GM19372 (cell line): ENCODE measurements around the gene PAX8.

Experiments
- ATAC-seq: cut with Tn5 transposase; IDR thresholded peaks from one replicate; pipeline ENCODE4 v1.9.1; 2021; ENCODE audit warnings: mild to moderate bottlenecking, low read depth, moderate library complexity; ENCODE audit not compliant: unreplicated experiment

Gene PAX8

DNA sequence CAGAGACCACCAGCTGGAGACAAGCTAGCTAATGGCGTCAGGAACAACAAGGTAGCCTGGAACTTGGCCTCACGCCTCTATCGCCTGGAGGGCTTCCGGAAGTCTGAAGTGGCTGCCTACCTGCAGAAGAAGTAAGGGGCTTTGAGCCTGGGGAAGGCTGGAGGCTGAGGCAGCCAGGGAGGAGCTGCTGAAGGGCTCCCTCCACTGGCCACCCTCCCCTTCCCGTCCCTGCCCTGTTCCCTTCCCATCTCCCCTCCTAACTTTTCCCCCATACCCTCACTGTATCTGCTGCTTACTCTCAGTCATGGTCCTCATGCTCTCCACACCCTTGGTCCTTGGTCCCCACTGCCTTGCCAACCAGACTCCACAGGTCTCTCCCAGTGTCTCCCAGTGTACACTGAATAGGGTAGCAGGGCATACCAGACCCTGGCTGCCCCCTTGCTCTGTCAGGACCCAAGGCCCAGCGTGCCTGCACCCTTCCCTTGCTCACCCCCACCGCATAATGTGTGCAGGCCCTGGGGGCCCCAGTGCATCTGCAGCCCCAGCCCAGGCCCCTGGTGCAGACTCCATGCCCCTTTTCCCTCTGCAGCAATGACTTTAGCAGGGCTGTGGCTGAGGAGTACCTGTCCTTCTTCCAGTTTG lies 86.1 kb downstream of the PAX8 start:
- ATAC-seq: no peak

DNA sequence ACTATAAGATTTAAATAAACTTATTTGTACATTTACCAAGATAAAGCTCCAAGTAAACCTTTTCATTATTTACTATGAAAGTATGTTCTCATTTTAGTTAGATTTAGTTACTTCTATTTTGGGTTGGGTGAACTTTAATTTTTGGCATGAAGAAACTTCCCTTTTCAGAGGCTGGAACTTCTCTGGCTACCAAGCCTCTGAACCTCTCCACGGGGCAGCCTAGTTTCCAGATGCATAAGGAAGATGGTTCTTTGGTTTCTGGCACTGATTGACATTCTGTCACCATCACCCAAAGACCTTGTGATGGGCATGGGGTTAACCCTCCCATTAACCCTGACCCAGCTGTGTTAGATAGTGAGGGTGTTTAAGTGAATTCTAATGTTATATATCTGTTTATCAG lies 87.8 kb downstream of the PAX8 start:
- ATAC-seq: no peak

DNA sequence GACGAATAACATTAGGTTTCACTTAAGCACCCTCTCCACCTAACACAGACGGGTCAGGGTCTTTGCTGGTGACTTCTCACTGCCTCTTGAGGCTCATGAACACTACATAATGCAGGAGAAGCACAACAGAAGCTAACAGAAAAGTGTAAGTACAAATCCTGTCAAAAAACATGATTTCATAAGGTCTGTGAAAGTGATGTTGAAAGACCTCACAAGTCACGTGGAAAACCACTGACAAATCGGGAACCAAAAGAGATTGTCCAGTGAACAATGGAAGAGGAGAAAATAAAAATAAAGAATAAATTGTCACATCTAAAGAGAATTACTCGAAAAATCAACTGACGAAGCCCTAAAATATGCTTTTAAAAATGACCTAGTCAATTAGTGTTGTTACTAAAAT lies 91.0 kb downstream of the PAX8 start:
- ATAC-seq: no peak

DNA sequence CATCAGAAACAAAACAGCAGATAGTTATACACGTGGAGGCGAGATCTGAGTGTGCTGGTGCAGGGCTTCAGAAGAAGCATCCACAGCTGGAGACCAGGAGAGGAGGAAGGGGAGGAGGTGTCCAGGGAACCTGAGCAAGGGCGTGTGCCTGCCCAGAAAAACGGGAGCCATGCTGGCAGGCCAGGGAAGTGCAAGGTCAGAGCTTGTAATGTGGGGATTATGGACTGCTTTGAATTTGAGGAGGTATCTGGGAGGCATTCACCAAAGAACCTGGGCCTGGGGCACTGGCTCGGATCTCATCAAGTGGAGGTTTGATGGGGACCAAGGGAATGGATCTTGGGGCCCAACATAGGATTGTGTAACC lies 92.3 kb downstream of the PAX8 start:
- ATAC-seq: no peak

DNA sequence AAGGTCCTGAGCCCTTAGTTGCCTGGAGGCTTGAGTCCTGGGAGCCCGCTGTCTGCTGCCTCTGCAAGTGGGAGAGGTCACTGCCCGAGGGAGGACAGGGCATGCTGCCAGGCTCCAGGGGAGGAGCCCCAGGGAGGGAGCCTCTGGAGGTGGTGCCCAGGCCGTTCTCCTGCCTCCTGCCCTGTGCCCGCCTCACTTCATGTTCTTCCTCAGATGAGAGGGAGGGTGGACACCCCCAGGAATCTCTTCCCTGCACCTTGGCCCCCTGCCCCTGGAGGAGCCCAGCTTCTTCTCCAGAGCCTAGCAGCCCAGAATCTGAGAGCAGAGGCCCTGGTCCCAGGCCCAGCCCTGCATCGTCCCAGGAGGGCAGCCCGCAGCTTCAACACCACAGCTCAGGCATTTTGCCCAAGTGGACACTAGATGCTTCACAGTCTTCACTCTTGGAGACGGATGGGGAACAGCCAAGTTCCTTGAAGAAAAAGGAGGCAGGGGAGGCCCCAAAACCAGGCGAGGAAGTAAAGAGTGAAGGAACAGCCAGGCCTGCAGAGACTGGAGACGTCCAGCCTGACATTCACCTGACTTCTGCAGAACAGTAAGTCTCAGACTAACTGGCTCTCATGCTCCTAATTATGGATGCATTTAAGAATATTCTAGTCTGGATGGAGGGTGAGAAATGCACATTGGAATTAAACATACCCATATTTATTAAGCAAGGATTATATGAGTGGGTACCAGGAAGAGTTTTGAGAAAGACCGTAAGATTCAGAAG lies 92.9 kb downstream of the PAX8 start:
- ATAC-seq: no peak

DNA sequence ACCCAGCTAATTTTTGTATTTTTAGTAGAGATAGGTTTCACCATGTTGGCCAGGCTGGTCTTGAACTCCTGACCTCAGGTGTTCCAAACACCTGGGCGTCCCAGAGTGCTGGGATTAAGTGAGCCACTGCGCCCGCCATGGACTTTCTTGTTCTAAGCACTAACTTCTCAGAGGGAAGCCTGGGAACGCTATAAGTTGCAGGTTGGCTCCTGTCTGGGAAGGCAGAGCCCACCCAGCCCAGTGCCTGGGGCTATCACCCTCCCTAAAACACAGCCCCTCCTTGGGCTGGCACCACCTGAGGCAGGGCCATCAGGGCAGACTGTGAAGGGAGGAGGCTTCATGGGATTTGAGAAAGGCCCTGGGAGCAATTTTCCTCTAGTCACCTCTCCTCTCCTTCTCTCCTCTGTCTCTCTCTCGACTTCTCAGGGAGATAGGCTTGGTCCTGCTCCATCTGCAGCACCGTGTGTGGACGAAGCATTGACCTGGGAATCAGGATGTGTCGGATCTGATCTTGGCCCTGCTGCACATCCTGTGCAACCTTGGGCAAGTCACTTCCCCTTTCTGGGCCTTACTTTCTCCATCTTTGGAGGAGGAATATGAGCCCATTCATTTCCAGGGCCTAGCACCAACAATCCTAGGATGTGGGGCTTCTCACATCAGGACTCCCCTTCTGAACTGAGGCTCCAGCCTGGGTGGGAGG lies 94.0 kb downstream of the PAX8 start:
- no peak for ATAC-seq

DNA sequence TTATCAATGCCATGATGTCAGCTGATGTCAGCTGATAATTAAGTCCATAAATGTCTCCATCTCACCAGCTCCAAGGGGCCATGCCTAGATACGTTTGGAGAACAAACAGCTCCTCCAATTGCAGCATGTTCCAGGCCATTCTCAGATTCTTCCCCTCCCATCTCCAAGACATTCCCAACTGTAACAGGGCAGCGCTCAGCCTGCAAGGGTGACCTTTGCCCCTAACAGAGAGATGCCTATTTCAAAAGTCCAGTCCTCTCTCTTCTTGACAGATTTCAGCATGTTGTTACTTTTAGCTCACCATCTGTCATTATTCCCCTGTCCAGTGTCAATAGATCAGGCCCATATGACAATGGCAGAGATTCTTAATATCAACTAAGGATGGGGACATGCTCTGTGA lies 95.0 kb downstream of the PAX8 start:
- ATAC-seq: no peak

DNA sequence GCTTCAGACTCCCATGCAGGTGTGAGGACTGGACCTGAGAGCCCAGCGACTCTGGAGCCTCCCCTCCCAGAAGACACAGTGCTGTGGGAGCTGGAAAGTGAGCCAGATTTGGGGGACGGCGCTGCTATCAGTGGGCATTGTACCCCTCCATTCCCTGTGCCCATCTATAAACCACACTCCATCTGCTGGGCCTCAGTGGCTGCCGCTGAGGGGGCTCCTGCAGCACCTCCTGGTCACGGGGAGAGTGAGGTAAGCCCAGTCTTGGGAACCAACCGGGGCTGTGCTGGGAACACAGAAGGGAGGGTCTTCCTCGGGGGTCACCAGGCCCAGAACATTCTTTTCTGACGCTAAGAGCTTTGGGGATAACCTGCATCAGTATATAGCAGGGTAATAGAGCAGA lies 95.5 kb downstream of the PAX8 start:
- ATAC-seq: no peak

DNA sequence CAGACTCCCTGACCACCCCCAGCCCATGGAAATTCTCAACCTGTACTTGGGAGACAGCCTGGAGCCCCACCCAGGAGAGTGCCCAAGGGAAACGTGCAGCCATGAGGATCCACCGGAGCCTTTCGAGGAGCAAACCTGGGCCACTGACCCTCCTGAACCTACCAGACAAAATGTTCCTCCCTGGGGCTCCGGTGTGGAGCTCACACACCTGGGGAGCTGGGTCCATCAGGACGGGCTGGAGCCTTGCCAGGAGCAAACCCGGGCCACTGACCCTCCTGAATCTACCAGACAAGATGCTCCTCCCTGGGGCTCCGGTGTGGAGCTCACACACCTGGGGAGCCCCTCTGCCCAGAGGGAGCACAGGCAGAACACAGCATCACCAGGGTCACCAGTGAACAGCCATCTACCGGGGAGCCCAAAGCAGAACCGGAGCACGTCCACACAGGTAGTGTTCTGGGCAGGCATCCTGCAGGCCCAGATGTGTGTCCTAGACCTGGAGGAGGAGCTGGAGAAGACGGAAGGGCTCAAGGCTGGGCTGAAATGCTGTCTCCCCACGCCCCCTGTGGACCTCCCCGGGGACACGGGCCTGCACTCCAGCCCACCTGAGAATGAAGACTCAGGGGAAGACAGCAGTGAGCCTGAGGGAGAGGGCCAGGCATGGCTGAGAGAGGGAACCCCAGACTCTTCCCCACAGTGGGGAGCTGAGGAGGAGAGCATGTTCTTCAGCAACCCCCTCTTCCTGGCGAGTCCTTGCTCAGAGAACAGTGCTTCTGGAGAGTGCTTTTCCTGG lies 96.1 kb downstream of the PAX8 start:
- ATAC-seq: no peak

DNA sequence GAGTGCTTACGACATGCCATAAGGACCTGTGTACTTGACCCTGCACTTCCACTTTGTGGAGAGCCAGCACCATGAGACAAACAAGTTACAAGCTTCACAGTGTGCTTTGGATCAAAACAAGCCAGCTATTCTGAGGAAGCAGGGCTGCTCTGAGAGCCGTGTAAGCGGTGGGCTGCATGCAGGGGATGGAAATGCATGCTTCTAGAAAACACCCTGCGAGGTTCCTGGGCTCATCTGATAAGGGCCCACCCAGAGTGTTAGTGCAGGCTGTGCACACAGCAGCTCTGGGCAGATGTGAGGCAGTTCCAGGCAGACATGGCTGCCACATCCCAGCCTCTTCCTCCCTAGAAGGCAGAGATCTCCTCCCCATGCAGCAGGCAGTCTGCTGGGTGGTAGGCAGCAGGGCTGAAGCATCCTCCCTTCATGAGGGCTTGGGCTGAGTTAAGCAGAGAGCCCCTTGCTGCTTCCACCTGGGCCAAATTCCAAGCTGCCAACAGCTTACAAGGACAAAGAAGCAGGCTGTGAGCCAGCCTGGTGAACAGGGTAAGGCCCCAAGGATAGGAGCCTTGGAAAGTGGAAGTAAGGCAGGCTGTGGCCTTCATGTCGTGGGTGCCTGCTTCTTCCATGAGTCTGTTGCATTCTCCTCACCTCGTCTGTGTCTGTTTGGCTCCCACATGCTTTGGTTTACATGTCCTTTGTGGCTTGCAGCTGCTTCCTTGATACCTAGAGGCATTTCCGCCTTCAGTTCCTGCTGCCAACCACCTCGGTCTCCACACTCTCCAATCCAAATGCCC lies 97.3 kb downstream of the PAX8 start:
- no peak for ATAC-seq

DNA sequence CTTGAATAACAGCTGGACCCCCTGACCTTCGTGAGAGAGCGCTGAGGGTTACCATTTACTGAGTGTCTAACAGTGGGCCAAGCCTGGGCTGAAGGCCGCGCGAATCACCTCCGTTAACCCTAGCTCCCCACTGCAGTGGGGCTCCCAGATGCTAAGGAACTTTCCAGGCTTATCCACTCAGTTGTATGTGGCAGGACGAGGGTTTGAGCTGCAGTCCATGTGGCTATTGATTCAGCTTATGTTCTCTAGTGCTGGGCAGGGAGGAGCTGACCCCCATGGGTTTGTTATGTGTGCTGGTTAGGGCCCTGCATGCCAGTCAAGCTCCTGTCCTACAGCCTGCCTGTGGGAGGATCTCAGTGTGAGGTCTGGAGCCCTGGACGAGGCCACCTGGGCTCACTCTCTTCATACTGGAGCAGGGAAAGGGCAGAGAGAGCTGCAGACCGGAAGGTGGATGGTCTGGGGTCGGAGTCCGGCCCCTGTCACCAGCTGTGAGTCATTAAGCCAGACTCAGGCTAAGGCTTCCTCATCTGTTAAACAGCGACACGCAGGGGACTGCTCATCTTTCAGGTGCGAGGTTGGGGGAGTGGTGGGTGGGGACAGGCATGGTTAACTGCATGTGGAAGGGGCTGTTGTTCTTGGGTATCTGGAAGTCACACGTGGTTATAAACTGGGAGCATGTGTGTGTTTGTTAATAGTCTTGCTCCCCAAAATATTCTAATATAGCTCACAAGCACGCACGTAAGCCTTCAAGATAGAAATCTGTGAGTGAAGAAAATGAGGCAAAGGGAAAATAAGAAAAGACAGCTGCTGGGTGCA lies 98.4 kb downstream of the PAX8 start:
- ATAC-seq: no peak

DNA sequence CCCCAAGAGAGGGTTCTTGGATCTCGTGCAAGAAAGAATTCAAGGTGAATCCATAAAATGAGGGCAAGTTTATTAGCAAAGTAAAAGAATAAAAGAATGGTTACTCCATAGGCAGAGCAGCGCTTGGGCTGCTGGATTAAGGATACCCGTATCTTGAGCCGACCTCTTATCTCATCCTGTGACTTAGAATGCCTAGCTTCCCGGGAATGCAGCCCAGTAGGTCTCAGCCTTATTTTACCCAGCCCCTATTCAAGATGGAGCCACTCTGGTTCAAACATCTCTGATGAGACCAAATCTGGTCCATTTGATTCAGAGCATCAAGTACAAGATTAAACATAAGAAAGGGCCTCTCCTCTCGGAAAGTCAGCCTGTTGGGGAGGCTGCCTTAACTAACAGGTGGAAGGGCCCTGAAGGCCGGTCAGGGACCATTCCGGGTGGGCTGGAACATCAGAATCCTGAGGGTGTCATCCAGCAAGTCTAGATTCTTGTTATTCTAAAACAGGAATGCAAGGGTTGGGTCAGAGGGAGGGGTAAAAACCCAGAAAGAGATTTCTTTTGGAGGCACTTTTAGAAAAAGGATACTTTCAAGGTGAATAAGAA lies 99.2 kb downstream of the PAX8 start:
- no peak for ATAC-seq

DNA sequence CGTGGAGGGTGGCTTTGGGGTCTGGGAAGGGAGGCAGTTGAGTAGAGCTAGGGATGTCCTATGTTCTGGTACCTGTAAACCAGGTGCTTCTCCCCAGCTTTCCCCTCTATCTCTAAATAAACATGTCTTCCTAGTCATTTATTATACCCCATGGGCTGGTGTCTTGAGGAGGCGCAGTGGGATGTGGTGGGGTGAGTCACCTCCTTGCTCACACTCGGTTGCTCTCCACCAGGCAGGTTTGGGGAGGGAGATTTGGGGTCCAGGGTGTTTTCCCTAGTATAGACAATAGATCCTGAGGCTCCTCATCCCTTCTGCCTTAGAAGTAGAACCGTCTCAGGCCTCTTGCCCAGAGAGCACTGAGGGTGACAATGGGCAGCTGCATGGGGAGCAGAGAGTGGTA lies 99.8 kb downstream of the PAX8 start:
- ATAC-seq: no peak

DNA sequence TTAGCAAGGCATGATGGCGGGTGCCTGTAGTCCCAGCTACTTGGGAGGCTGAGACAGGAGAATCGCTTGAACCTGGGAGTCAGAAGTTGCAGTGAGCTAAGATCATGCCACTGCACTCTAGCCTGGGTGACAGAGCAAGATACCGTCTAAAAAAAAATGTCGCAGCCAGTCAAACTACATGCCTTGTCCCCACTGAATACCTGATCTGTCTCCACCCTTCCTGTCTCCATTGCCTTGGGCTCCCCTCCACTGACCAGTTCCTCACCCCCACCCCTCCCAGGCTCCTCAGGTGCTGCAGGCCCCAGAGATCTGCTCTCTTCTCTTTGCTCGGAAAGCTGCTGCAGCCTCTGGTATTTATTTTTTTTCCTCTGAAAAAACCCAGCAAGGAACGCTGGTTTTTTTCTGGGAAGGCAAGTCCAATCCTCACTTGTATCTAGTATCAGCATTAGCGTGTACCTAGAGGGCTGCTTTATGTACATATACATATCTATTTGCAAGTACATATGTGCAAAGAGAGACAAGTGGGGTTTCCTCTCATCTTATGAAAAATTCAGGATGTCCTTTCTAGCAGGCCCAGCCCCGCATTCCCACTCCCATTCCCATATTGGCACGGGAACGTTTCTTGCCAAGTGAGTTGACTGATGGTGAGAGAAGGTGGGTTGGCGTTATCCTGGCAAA lies 100.5 kb downstream of the PAX8 start:
- no peak for ATAC-seq

DNA sequence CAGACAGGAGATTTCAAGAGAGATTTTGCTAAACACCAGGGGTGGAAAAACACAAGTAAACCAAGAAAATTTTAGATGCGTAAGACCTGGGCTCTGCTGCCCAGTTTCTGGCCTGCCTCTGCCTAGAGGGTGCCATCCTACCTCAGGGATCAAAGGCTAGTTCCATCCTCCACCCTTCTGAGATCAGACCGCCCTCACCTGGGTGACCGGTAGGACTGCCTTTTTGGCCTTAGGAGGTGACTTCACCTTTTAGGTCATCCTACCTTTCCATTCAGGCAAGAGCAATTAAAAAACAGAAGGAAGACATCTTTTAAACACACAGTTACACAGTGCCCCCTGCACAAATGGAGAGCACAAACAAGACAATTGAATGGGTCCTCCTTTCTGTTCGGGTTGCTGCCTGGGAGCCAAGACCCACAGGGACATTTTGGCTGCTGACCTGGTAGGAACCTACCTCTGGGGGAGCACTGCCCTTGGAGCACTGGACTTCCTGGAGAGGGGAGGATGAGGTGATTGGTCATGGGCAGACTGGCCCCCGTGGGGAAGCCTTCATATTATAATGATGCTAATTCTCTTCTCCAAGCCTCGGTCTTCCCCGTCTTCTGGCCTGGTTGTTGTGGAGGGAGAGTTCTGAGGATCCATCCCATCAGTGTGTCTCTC lies 101.9 kb downstream of the PAX8 start:
- no peak for ATAC-seq

DNA sequence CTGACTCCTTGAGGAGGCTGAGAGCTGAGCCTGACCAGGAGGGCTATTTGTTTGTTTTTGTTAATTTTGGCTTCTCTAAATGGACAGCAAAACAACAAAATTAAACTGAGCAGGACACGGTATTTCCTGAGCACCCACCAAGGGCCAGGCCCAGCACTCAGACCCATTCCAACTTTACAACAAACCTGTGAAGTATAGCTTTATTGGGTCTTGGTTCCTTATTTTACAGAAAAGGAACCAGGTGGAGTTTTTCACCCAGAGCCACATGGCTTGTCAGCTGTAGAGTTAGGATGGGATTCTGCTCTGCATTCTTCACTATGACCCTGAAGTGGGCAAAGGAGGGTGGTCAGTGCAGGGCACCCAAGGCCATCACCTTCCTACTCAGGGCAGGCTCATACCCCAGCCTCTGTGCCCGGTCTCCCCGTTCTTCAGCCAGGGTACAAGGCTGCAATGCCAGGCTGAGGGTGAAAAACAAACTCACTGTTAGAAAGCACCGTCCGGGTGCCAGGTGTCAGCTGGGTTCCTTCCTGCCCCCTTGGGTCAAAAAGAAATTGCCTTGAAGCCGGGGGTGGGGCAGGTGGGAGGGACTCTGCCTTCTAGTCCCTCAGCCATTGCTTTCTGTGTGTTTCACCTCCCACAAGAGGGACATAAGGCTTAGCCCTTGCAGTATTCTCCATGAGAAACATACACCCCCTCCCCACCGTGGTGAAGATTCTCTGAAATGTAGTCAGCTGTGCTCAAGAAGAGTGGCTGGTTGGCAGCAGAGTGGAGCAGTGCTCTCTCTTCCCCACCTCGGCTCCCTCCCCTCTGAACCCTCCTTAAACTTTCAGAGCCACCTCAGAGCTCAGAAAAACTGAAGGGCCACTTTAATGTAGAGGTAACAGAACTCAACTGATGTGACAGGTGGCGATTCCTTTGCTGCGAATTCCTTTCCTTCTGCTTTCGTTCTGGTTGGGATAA lies 102.7 kb downstream of the PAX8 start:
- ATAC-seq: no peak
